Anterior cingulate cortex (tissue), 58 donors: ENCODE measurements around the gene INO80D.
"Not testable (repeated sequence)": the region's sequence is repeated elsewhere in the genome, so short reads cannot be mapped to it uniquely, and the experiment has no call there.

ENCODE experiments used
- DNase-seq, 58 donors: peaks; one replicate each; lab custom pipeline; 2025; lab: John Stamatoyannopoulos, UW

The INO80D gene

DNA sequence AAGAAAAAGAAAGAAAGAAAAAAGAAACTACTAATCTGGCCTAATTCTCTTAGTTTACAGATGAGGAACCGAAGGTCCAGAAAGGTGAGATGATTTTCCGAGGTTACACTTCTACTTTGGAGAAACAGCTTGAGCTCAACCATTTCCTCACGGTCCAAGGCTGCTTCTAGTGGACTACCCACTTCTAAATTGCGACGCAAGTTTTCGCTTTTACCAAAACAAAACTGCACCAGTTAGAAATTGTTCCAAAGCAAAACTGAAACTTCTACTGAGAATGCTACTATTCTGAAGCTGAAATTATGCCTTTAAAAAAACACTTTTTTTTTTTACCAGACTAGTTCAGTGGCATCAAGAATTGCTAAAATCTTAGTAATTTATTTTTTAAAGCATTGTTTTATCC lies 101.6 kb downstream of the INO80D start:
- no peak for DNase-seq

GRCh38 chr2:205982776-205983327 lies 103.1 kb downstream of the INO80D start:
- DNase-seq, result no peak

DNA sequence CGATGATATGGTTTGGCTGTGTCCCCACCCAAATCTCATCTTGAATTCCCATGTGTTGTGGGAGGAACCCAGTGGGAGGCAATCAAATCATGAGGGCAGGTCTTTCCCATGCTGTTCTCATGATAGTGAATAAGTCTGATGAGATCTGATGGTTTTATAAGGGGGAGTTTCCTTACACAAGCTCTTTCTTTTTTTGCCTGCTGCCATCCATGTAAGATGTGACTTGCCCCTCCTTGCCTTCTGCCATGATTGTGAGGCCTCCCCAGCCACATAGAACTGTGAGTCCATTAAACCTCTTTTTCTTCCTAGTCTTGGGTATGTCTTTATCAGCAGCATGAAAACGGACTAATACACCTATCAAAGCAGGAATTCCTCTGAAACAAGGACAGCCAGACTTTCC lies 107.2 kb downstream of the INO80D start:
- DNase-seq, result not testable (repeated sequence)

DNA sequence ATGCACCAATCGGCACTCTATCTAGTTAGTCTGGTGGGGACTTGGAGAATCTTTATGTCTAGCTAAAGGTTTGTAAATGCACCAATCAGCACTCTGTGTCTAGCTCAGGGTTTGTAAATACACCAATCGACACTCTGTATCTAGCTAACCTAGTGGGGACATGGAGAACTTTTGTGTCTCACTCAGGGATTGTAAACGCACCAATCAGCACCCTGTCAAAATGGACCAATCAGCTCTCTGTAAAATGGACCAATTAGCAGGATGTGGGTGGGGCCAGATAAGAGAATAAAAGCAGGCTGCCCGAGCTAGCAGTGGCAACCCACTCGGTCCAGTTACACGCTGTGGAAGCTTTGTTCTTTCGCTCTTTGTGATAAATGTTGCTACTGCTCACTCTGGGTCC lies 108.3 kb downstream of the INO80D start:
- DNase-seq, result not testable (repeated sequence)

DNA sequence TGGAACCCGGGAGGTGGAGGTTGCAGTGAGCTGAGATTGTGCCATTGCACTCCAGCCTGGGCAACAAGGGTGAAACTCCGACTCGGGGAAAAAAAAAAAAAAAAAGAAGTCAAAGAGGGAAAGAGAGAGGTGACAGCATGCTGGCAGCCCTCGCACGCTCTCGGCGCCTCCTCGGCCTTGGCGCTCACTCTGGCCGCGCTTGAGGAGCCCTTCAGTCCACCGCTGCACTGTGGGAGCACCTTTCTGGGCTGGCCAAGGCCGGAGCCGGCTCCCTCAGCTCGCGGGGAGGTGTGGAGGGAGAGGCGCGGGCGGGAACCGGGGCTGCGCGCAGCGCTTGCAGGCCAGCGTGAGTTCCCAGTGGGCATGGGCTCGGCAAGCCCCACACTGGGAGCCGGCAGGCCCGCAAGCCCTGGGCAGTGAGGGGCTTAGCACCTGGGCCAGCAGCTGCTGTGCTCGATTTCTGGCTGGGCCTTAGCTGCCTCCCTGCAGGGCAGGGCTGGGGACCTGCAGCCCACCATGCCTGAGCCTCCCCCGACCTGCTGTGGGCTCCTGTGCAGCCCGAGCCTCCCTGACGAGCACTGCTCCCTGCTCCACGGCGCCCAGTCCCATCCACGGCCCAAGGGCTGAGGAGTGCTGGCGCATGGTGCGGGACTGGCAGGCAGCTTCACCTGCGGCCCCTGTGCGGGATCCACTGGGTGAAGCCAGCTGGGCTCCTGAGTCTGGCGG lies 108.9 kb downstream of the INO80D start:
- not testable (repeated sequence) for DNase-seq

- no peak for DNase-seq
These were observed 109.7 kb downstream of the INO80D start for GRCh38 chr2:205976120-205976814.

DNA sequence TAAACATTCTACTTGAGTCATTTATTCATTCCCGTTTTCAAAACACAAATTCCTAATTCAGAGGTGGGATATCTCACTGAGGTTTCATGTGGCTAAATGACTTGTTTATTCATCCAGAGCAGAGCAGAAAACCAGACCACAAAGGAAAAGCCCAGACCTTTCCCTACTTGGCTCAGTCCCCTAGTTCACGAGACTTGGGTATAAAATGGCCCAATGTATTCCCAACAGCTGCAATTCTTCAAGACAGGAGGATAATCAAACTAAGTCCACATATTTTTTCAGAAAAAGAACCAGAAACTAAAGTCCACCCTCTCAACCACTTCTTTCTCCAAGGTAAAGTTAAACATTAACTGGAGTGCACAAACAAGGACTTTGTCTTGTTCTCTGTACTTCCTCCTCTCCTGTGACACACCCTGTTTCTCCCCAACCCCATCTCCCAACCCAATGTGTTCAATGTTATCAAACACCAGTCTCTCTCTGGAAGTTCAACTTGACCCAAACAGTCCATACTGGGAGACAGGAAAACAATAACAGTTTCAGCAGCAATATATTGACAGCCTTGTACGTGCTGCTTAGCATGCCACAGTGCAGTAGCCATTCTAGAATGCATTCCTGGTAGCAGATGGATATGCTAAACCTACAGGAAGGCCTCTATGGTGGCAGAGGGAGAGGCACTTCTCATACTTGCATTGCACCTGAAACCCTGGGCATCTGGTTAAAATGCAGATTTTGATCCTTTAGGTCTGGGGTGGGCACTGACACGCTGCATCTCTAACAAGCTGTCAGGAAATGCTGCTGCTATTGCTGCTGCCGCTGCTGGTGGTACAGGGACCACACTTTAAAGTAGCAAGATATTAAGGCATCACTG lies 110.7 kb downstream of the INO80D start:
- DNase-seq, result no peak

DNA sequence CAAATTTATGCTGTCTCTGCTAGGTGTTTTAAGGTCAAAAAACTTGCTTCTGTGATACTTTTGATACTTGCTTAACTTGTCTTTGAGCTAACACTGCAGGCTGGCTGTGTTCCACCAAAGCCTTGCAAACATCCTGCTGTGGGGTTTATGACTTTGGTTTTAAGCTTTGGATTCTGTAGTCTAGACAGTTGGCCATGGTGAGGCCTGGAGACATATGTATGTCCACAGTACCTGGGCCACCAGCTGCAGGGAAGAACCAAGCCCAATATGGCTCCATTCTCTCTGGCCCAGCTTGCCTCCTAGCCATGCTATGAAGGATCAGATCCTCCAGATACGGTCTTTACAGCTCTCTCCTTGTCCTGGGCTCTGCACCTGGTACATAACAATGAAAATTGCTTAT lies 113.9 kb downstream of the INO80D start:
- DNase-seq, result no peak

DNA sequence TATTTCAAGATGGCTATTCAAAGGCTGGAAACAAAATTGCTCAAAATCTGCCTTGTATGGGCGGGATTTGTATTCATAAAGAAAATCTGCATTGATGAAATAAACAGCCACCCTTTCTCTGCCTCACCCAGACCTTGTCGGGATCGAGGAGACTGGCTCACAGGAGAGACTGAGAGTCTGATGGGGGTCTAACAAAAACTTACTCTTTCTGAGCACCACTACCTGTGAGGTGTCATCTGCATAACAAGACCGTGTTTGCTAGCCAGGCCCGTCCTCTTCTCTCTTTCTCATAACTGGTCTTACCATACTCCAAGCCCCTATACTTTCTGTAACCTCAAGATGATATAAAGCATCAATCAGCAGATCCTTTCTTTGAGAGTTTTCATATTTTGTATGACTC lies 115.6 kb downstream of the INO80D start:
- no peak for DNase-seq

DNA sequence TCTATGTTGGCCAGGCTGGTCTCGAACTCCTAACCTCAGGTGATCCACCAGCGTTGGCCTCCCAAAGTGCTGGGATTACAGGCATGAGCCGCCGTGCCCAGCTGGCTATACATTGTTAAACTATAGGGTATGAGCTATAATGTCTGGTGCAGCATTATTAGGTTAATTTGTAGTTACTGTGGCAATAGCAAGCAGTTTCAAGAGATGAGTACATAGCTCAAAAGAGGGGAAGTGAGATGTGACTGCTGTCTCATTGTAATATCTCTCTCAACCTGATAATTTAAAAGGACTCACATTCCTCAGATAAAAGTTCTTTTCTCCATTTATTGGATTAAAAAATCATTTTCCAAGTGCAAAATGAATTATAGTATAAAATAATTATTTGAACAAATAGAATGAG lies 116.4 kb downstream of the INO80D start:
- DNase-seq, result no peak

- no peak for DNase-seq
These were observed 118.4 kb downstream of the INO80D start for GRCh38 chr2:205967391-205968075.

DNA sequence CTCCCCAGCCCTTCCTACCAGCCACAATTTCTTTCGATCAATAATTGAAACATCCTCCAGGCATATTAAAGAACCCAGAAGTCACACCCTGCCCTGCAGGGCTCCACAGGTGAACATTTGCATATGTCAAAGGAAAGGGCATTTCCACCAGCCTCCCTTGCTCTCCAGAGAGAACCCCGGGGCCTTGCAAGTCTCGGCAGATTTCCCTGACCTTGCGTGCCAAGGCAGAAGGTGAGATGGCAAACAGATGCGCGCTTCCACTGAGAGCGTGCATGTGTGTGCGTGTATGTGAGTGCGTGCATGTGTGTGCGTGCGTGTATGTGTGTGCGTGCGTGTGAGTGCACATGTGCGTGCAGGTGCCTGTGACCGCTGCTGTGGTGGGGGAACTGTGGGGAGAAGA lies 120.3 kb downstream of the INO80D start:
- DNase-seq, result no peak

GRCh38 chr2:205964111-205964761 lies 121.7 kb downstream of the INO80D start:
- DNase-seq, result no peak

- peak in 6 of 58 donors; percentile 1 to 7 (median 4) for DNase-seq
These were observed 126.5 kb downstream of the INO80D start for GRCh38 chr2:205959521-205959920.

DNA sequence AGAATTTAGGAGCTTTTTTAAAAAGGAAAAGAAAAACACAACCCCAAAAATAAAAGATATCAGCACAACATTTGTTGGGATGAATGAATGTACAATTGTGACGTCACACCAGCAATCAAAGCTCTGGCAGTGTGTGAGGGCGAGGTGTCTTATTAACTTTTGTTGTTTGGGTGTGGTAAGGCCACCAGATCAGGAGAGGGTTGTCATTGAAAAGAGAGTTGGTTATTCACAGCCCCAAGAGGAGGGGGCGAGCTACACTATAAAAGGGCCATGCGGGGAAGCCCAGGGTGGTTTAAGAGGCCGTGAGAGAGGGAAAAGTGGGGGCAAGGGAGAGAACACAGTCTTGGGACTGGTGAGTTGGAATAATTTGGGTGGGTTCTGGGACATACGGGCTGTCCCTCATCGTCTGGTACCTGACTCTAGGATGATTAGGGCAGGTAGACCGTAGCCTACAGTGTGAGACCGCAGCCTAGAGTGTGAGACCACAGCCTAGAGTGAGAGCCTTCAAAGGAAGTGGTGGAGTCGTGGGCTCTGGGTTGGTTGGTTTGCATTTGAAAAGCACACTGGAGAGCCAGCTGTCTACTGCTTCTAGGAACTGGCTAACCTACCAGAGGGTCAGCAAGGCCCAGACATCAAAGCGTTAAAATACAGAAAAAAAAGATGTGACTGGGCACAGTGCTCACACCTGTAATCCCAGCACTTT lies 128.4 kb downstream of the INO80D start:
- no peak for DNase-seq

- no peak for DNase-seq
These were observed 131.3 kb downstream of the INO80D start for GRCh38 chr2:205954707-205955106.

GRCh38 chr2:205952282-205952681 lies 133.7 kb downstream of the INO80D start:
- no peak for DNase-seq

- no peak for DNase-seq
These were observed 137.1 kb downstream of the INO80D start for GRCh38 chr2:205948883-205949282.

GRCh38 chr2:205948496-205948837 lies 137.5 kb downstream of the INO80D start:
- no peak for DNase-seq
